Motor neuron (in vitro differentiated cells): ENCODE results near the gene RPL14. TPM values are rescaled to one million over a fixed set of nuclear protein-coding genes. Genes with fewer than 3 reads are reported as not detected.
A peak's percentile ranks its signal among the peaks of the same experiment; 100 is the strongest.

Experiments
- ATAC-seq, 8 experiments: fragments of 200-7000 bp; cut with Tn5 transposase; replicated peaks in 6 of 8; 2 replicates each; pipeline ENCODE4 v1.8.0; 2021; ENCODE audit warnings: mild to moderate bottlenecking in 8 of 8, moderate library complexity in 8 of 8
- H3K27ac ChIP-seq, 2 donors: fragments of 250-450 bp; sonication (Bioruptor Pico); 2 replicates each; pipeline ENCODE4 v1.9.0; 2021; ENCODE audit warnings: antibody characterized with exemption in 2 of 2, mild to moderate bottlenecking in 2 of 2, moderate library complexity in 1 of 2
- H3K4me1 ChIP-seq, 2 donors: fragments of 250-450 bp; sonication (Bioruptor Pico); replicated peaks in 1 of 2; 2 replicates each; pipeline ENCODE4 v1.6.1; 2021; ENCODE audit warnings: antibody characterized with exemption in 2 of 2, mild to moderate bottlenecking in 2 of 2, moderate library complexity in 1 of 2
- H3K4me3 ChIP-seq, 5 donors: fragments of 250-450 bp; sonication (Bioruptor Pico); 2 replicates each; pipeline ENCODE4 v1.9.0; 2021; ENCODE audit warnings: antibody characterized with exemption in 5 of 5, mild to moderate bottlenecking in 5 of 5, moderate library complexity in 4 of 5
- WGBS, 10 experiments: fragments of 450-650 bp; shearing (Covaris generic); methylation state at CpG; one replicate each; pipeline ENCODE4 v1.0.0; 2022; 5-methylcytosine and 5-hydroxymethylcytosine counted together
- in situ Hi-C, 9 experiments: fragments of 400-800 bp; cut with MboI; loops; one replicate each; pipeline ENCODE4 v1.15.0; 2021; ENCODE audit warnings: low sequenced_read_pairs in 9 of 9, low pct_unique_long_range_greater_than_20kb in 2 of 9; ENCODE audit not compliant: unreplicated experiment in 9 of 9
- total RNA-seq, 8 experiments: library from RNA; unstranded; fragments of 300-600 nt; gene quantifications; 2 replicates each; pipeline versions ENCODE4 v1.2.3 to v1.2.4, GENCODE V29; 2022

RPL14 gene
- total RNA-seq, 8 experiments from 2014 or later: 845 to 1,681 (median 1,216) TPM

DNA sequence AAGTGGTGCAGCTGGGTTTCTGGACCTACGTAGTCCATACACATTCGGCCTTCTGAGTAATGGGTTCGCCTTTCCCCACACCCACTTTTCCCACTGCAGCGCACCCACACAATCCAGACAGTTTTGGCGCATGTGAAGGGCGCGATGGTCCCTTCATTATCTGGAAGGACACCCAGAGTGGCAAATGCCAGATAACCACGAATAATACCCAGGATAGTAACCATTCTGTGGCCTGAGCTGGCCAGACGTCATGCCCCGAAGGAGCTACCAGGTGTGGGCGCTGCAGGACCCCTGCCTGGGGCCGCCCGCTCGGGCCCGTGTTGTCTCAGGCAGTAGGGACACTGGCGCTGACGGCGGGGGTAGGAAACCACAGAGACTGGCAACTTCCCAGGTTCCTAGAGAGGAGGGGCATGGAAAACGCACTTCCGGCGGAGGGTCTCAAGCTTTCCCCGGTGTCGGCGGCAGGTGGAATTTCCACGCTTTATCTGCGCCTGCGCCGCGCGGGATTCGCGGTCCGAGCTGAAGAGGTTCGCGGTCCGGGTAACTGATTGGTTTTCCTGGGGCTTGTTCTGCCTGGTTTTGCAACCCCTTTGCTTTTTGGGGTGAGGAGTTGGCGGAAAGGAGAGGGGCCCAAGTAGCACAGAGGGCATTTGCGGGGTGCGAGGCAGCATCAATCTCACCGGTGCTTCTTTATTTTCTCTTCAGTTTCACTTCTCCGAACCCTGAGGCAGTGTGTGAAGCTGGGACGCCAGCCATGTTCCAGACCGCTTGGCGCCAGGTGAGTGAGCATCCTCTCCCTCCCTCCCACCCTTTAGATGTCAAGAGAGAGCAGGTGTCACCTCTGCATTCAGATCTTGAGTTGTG lies 48.7 kb downstream of the RPL14 start, which contains the start of gene ZNF620:
Gene ZNF620 (plus strand): TSS at position 441 of the 864 bp plus-strand sequence. CDS start 314 bp downstream, at position 755.
- H3K4me1 ChIP-seq: peaks cover 10 to 13% of the 10 kb centered on the region in 2 donors
- peak within 1 kb of the TSS; percentile 6 to 67 for H3K27ac ChIP-seq
- ATAC-seq: peak; percentile 76 to 99 (median 98)
- 0 to 70% (median 4%) methylated on average over 2 to 8 of the region's 44 CpGs; no CpG with 5 or more reads in 3 of the 10 experiments for WGBS, 10 experiments
- in situ Hi-C loops: no loop called here
- peak within 1 kb of the TSS; percentile 52 to 73 (median 64) for H3K4me3 ChIP-seq

DNA sequence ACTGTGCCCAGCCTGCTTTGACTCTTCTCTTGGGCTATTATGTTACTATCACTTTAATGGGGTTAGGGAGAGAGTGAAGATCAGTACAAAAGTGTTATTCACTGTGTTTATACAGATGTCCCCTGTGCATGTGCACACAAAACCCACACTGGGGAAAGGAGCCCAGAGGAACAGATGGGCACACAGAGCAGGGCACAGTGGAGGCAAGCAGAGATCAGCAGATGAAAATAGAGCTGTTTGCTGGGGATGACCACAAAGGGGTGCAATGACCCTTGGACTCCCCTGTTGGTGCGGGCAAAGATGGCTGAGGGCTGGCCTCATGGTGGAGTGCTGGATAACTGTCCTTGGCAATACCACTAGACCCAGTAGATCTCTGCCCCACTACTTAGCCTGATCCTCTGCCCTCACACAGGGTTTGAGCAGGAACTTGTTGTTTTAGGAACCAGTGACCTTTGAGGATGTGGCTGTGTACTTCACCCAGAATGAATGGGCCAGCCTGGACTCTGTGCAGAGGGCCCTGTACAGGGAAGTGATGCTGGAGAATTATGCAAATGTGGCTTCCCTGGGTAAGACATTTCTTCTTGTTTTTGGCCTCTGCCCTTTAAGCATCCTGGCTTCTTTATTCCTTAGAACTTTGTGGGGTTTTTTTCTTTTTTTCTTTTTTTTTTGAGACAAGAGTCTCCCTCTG lies 54.0 kb downstream of the RPL14 start:
- ATAC-seq: no peak
- in situ Hi-C loops: no loop called here
- Histone ChIP-seq H3K27ac (no peak overlapping the region), H3K4me1 (peaks cover 7 to 13% of the 10 kb centered on the region in 2 donors), H3K4me3 (no peak overlapping the region)
- 89% methylated on average over 1 of the region's 1 CpG; no CpG with 5 or more reads in 9 of the 10 experiments for WGBS, 10 experiments

DNA sequence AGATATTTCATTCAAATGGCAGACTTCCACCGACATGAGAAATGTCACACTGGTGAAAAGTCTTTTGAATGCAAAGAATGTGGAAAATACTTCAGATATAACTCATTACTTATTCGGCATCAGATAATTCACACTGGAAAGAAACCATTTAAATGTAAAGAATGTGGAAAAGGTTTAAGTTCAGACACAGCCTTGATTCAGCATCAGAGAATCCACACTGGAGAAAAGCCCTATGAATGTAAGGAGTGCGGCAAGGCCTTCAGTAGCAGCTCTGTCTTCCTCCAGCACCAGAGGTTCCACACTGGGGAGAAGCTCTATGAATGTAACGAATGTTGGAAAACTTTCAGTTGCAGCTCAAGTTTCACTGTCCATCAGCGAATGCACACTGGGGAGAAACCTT lies 59.1 kb downstream of the RPL14 start:
- 43 to 100% (median 90%) methylated on average over 1 to 5 of the region's 5 CpGs for WGBS, 10 experiments
- in situ Hi-C loops: no loop called here
- H3K4me3 ChIP-seq: no peak overlapping the region
- H3K4me1 ChIP-seq: no peaks in the 10 kb centered on the region
- H3K27ac ChIP-seq: no peak overlapping the region
- ATAC-seq: no peak

- 86 to 100% methylated on average over 1 of the region's 1 CpG; no CpG with 5 or more reads in 8 of the 10 experiments for WGBS, 10 experiments
- Histone ChIP-seq H3K27ac (no peak overlapping the region), H3K4me1 (no peaks in the 10 kb centered on the region), H3K4me3 (no peak overlapping the region)
- ATAC-seq: no peak
- in situ Hi-C loops: no loop called here
Observed at GRCh38 chr3:40518067-40518466, 60.9 kb downstream of the RPL14 start.

Other genes starting within 250 kb of the RPL14 start
- 100 to 1,000 TPM in 1 of 8 experiments, 10 to 100 TPM in 7; 25.1 to 150 (median 63.5) TPM for gene EIF1B, start 147.6 kb upstream of the RPL14 start, total RNA-seq
- gene ENTPD3, start 70.2 kb upstream of the RPL14 start, total RNA-seq: 1 to 10 TPM in 2 of 8 experiments, under 1 TPM in 6; 0.05 to 3.0 (median 0.36) TPM
- gene ZNF619, start 19.8 kb downstream of the RPL14 start, total RNA-seq: 1 to 10 TPM; 1.3 to 7.9 (median 5.6) TPM
- 10 to 100 TPM in 4 of 8 experiments, 1 to 10 TPM in 4; 1.0 to 19.7 (median 10.2) TPM for gene ZNF620, start 48.7 kb downstream of the RPL14 start, total RNA-seq
- gene ZNF621, start 67.6 kb downstream of the RPL14 start, total RNA-seq: 10 to 100 TPM in 7 of 8 experiments, 1 to 10 TPM in 1; 8.7 to 31.8 (median 16.2) TPM